Measurements from ENCODE around the gene PITPNC1. TPM values are rescaled to one million over a fixed set of nuclear protein-coding genes. Genes with fewer than 3 reads are reported as not detected.

PITPNC1 gene
- total RNA-seq, 1 experiment from 2014 or later = 40.1 TPM

GRCh38 chr17:67742025-67742424, 364.9 kb downstream of the PITPNC1 start:
- Mint-ChIP-seq H3K4me3 (ENCODE audit: unreplicated experiment) (no peak overlapping the region), H3K27ac (ENCODE audit: low read depth, unreplicated experiment) (no peak overlapping the region), H3K4me1 (ENCODE audit: insufficient read depth, unreplicated experiment) (no peaks in the 10 kb centered on the region), H3K9me3 (ENCODE audit: unreplicated experiment) (no peaks in the 10 kb centered on the region), H3K36me3 (ENCODE audit: insufficient read depth, unreplicated experiment) (peaks cover 100% of the 10 kb centered on the region), H3K27me3 (ENCODE audit: insufficient read depth, unreplicated experiment) (no peaks in the 10 kb centered on the region)
- BruUV-seq (replicated peaks) = no TSS peak
- no peak for TF ChIP-seq CTCF (IDR thresholded peaks at IDR 0.05; ENCODE audit: unreplicated experiment)
- CTCF ChIA-PET = no interaction called here
- DNase-seq (ENCODE audit: unreplicated experiment) = no peak
- intact Hi-C loops (cut with micrococcal nuclease) = no loop called here
- POLR2A ChIA-PET = no interaction called here

Small RNA genes lying within 50 kb of the gene (microRNA-seq; reads per million reads assigned to microRNA genes)
- gene MIR548AA2 (not detected), gene MIR548D2 (not detected)

Other genes starting within 250 kb of the PITPNC1 start
- 56.7 and 71.7 TPM in 2 replicates for gene HELZ, start 132.1 kb upstream of the PITPNC1 start, total RNA-seq (2022)
- 93.1 and 107 TPM in 2 replicates for gene PSMD12, start 10.7 kb upstream of the PITPNC1 start, total RNA-seq (2022)

Data from MCF 10A (cell line).